H9 (cell line): ENCODE data around the gene ARHGAP26. TPM values are rescaled to one million over a fixed set of nuclear protein-coding genes. Genes with fewer than 3 reads are reported as not detected.

Source experiments
- DNase-seq: peaks from one replicate; pipeline ENCODE4 v3.0.0-alpha.2; 2017
- H2AFZ ChIP-seq: one replicate; pipeline ENCODE4 v1.6.1; 2013; ENCODE audit warnings: mild to moderate bottlenecking, low read length, control low read depth, moderate library complexity
- H2AK5ac ChIP-seq: 2 replicates; pipeline ENCODE4 v1.6.1; 2013; ENCODE audit warnings: low read length, control low read depth, mixed read lengths; ENCODE audit not compliant: insufficient read length
- H2BK120ac ChIP-seq: one replicate; pipeline ENCODE4 v1.6.1; 2013; ENCODE audit warnings: low read depth, mild to moderate bottlenecking, low read length, control low read depth, inconsistent platforms; ENCODE audit not compliant: poor library complexity, severe bottlenecking
- H2BK12ac ChIP-seq: 2 replicates; pipeline ENCODE4 v1.6.1; 2013; ENCODE audit warnings: low read length, control low read depth, mixed read lengths, low read depth; ENCODE audit not compliant: insufficient read length
- H2BK15ac ChIP-seq: 2 replicates; pipeline ENCODE4 v1.6.1; 2013; ENCODE audit warnings: low read depth, low read length, control low read depth
- H2BK20ac ChIP-seq: one replicate; pipeline ENCODE4 v1.6.1; 2013; ENCODE audit warnings: low read depth, mild to moderate bottlenecking, low read length, control low read depth, inconsistent platforms; ENCODE audit not compliant: poor library complexity, severe bottlenecking
- H2BK5ac ChIP-seq: 2 replicates; pipeline ENCODE4 v1.6.1; 2013; ENCODE audit warnings: low read length, control low read depth, mixed read lengths; ENCODE audit not compliant: insufficient read length
- H3K14ac ChIP-seq: 2 replicates; pipeline ENCODE4 v1.6.1; 2013; ENCODE audit warnings: low read length, control low read depth; ENCODE audit not compliant: insufficient read depth
- H3K18ac ChIP-seq: 2 replicates; pipeline ENCODE4 v1.6.1; 2013; ENCODE audit warnings: low read depth, mild to moderate bottlenecking, mixed read lengths, low read length, control low read depth; ENCODE audit not compliant: insufficient read length
- H3K23ac ChIP-seq: 2 replicates; pipeline ENCODE4 v1.6.1; 2013; ENCODE audit warnings: low read length, control low read depth, mixed read lengths, low read depth; ENCODE audit not compliant: insufficient read length
- H3K23me2 ChIP-seq: 2 replicates; pipeline ENCODE4 v1.6.1; 2013; ENCODE audit warnings: low read depth, mild to moderate bottlenecking, mixed read lengths, low read length, control low read depth; ENCODE audit not compliant: insufficient read length, poor library complexity, severe bottlenecking
- H3K27ac ChIP-seq: 2 replicates; pipeline ENCODE4 v1.5.1; 2013; ENCODE audit warnings: low read length, control low read depth, mixed read lengths, low read depth; ENCODE audit not compliant: insufficient read length
- H3K27me3 ChIP-seq: 2 replicates; pipeline ENCODE4 v1.6.1; 2013; ENCODE audit warnings: low read length, control low read depth, inconsistent platforms; ENCODE audit not compliant: insufficient read depth
- H3K4ac ChIP-seq: 2 replicates; pipeline ENCODE4 v1.6.1; 2013; ENCODE audit warnings: low read depth, mild to moderate bottlenecking, control low read depth, inconsistent platforms, low read length, moderate library complexity
- H3K4me1 ChIP-seq: 2 replicates; pipeline ENCODE4 v1.6.1; 2013; ENCODE audit warnings: low read length, control low read depth, inconsistent platforms; ENCODE audit not compliant: insufficient read depth
- H3K4me2 ChIP-seq: 2 replicates; pipeline ENCODE4 v1.6.1; 2013; ENCODE audit warnings: low read length, control low read depth, mixed read lengths; ENCODE audit not compliant: insufficient read length, insufficient read depth
- H3K56ac ChIP-seq: 2 replicates; pipeline ENCODE4 v1.6.1; 2013; ENCODE audit warnings: low read depth, mild to moderate bottlenecking, mixed read lengths, low read length, control low read depth; ENCODE audit not compliant: insufficient read length
- H3K79me1 ChIP-seq: 2 replicates; pipeline ENCODE4 v1.6.1; 2013; ENCODE audit warnings: low read depth, mild to moderate bottlenecking, moderate library complexity, low read length, control low read depth, inconsistent platforms; ENCODE audit not compliant: insufficient read depth, poor library complexity, severe bottlenecking
- H3K79me2 ChIP-seq: 2 replicates; pipeline ENCODE4 v1.6.1; 2013; ENCODE audit warnings: low read length, control low read depth, inconsistent platforms; ENCODE audit not compliant: insufficient read depth
- H3K9ac ChIP-seq: 2 replicates; pipeline ENCODE4 v1.6.1; 2013; ENCODE audit warnings: low read length, control low read depth, mixed read lengths; ENCODE audit not compliant: insufficient read length; ENCODE audit errors: extremely low read depth
- H3K9me3 ChIP-seq: one replicate; pipeline ENCODE4 v1.6.1; 2013; ENCODE audit warnings: low read depth, low read length, inconsistent platforms; ENCODE audit not compliant: control insufficient read depth
- H3T11ph ChIP-seq: one replicate; pipeline ENCODE4 v1.6.1; 2013; ENCODE audit warnings: mild to moderate bottlenecking, low read length, control low read depth, inconsistent platforms
- H4K20me1 ChIP-seq: one replicate; pipeline ENCODE4 v1.6.1; 2013; ENCODE audit not compliant: control insufficient read depth, insufficient read length, insufficient read depth
- H4K5ac ChIP-seq: 2 replicates; pipeline ENCODE4 v1.6.1; 2013; ENCODE audit warnings: low read depth, mild to moderate bottlenecking, mixed read lengths, low read length, control low read depth; ENCODE audit not compliant: insufficient read length
- H4K8ac ChIP-seq: replicated peaks from 2 replicates; pipeline ENCODE4 v1.6.1; 2013; ENCODE audit warnings: low read length, control low read depth, mixed read lengths, low read depth; ENCODE audit not compliant: insufficient read length
- H4K91ac ChIP-seq: 2 replicates; pipeline ENCODE4 v1.6.1; 2013; ENCODE audit warnings: low read depth, mild to moderate bottlenecking, moderate library complexity, mixed read lengths, low read length, control low read depth; ENCODE audit not compliant: insufficient read length
- H3K27ac Mint-ChIP-seq, 3 experiments: 2 replicates in 2 of 3; 3 replicates in 1 of 3; pipeline ENCODE4 v1.8.0; 2020 to 2021; ENCODE audit warnings: mixed read lengths in 3 of 3, mild to moderate bottlenecking in 1 of 3, moderate library complexity in 1 of 3
- H3K27me3 Mint-ChIP-seq: 2 replicates; pipeline ENCODE4 v1.8.0; 2021; ENCODE audit warnings: low read depth, mild to moderate bottlenecking, moderate library complexity, mixed read lengths
- H3K36me3 Mint-ChIP-seq, 3 experiments: 2 replicates in 2 of 3; 3 replicates in 1 of 3; pipeline ENCODE4 v1.8.0; 2020 to 2021; ENCODE audit warnings: low read depth in 3 of 3, mixed read lengths in 3 of 3; ENCODE audit not compliant: insufficient read depth in 1 of 3
- H3K4me1 Mint-ChIP-seq, 2 experiments: 2 replicates each; pipeline ENCODE4 v1.8.0; 2020; ENCODE audit warnings: mixed read lengths in 2 of 2
- H3K4me3 Mint-ChIP-seq, 2 experiments: 2 replicates in 1 of 2; 3 replicates in 1 of 2; pipeline ENCODE4 v1.8.0; 2020 to 2021; ENCODE audit warnings: mild to moderate bottlenecking in 2 of 2, mixed read lengths in 2 of 2, moderate library complexity in 1 of 2
- H3K9me3 Mint-ChIP-seq, 2 experiments: 2 replicates in 1 of 2; 3 replicates in 1 of 2; pipeline ENCODE4 v1.8.0; 2020; ENCODE audit warnings: mild to moderate bottlenecking in 2 of 2, mixed read lengths in 2 of 2, moderate library complexity in 1 of 2
- WGBS: extraction: QIAGEN DNeasy Blood & Tissue Kit; methylation state at CpG from one replicate; pipeline ENCODE4 v1.1.7; 2013; ENCODE audit warnings: missing lambda C conversion rate, low lambda C conversion rate, mixed read lengths; ENCODE audit not compliant: insufficient read length; ENCODE audit errors: extremely low coverage; 5-methylcytosine and 5-hydroxymethylcytosine counted together
- total RNA-seq: library from RNA; stranded (reverse); gene quantifications from 2 replicates; pipeline ENCODE4 v1.2.1, GENCODE V29; 2021
- TF ChIP-seq, protein P1 (sequence below): fragments of 200-600 bp; sonication (generic); conservative IDR thresholded peaks from 3 replicates; pipeline ENCODE4 v1.8.0; 2021; ENCODE audit warnings: antibody characterized with exemption, mild to moderate bottlenecking

ARHGAP26 gene
- total RNA-seq, 1 experiment from 2014 or later: 13.8 TPM

DNA sequence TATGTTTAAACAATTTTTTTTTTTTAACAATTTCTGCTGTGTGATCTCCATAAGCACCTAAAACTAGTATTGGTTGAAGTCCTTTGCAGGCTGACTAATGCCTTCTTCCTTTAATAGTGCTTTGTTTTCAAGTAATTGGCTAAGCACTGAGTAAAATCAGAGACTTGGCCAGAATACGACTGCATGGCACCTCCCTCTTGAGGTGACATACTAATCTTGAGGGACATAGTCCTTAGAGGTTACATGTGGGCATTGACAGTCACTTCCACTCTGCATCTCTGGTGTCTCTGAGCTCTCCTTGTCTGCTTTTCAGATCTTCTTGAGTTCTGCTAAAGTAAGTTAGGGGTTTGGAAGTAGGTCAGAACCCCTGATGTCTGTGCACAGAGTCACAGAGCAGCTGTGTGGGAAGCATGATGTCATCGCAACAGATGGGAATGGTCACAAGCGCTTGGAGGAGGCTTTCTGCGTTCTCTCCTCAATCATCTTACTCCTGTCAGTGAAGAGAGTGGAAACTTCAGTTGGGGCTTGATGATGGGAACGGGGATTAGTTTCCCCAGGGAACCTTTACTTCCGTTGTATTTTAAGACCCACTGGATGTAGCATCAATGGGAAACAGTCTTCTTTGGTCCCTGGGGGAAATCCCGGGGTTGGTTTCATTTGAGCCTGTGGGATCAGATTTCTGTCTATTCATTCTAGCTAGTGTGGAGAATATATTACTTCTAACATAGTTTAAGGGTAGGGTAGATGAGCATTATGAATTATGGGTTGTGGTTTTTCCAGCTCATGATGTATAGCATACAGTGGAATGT is 136.9 kb downstream of the ARHGAP26 start:
- no peak overlapping the region for H3K23ac ChIP-seq
- H3K79me1 ChIP-seq: no peaks in the 10 kb centered on the region
- Mint-ChIP-seq H3K4me3 (no peak overlapping the region), H3K4me1 (peaks cover 14 to 19% of the 10 kb centered on the region in 2 experiments), H3K36me3 (peaks cover 29 to 54% (median 41%) of the 10 kb centered on the region in 3 experiments), H3K9me3 (no peaks in the 10 kb centered on the region), H3K27me3 (no peaks in the 10 kb centered on the region), H3K27ac (no peak overlapping the region; a peak in 1 of 7 replicates)
- no peak overlapping the region for H4K8ac ChIP-seq
- 0 out of 2 replicates have a peak overlapping the region, but pooled peaks have one; percentile 54 for H2BK15ac ChIP-seq
- no peaks in the 10 kb centered on the region for H3K79me2 ChIP-seq
- H3K14ac ChIP-seq: no peak overlapping the region
- no peak overlapping the region for H2BK5ac ChIP-seq
- no peaks in the 10 kb centered on the region for H4K20me1 ChIP-seq
- peaks cover 2% of the 10 kb centered on the region; the same call in 1 of the 2 replicates for H3K4me1 ChIP-seq
- no peak overlapping the region for H2AFZ ChIP-seq
- no peak overlapping the region for H4K5ac ChIP-seq
- H3K27me3 ChIP-seq: no peaks in the 10 kb centered on the region
- H3K23me2 ChIP-seq: no peaks in the 10 kb centered on the region
- no peak overlapping the region for H4K91ac ChIP-seq
- no peak overlapping the region for H3K4me2 ChIP-seq
- no peak overlapping the region for H2AK5ac ChIP-seq
- no peak overlapping the region for H3K56ac ChIP-seq
- TF ChIP-seq, protein P1, sequence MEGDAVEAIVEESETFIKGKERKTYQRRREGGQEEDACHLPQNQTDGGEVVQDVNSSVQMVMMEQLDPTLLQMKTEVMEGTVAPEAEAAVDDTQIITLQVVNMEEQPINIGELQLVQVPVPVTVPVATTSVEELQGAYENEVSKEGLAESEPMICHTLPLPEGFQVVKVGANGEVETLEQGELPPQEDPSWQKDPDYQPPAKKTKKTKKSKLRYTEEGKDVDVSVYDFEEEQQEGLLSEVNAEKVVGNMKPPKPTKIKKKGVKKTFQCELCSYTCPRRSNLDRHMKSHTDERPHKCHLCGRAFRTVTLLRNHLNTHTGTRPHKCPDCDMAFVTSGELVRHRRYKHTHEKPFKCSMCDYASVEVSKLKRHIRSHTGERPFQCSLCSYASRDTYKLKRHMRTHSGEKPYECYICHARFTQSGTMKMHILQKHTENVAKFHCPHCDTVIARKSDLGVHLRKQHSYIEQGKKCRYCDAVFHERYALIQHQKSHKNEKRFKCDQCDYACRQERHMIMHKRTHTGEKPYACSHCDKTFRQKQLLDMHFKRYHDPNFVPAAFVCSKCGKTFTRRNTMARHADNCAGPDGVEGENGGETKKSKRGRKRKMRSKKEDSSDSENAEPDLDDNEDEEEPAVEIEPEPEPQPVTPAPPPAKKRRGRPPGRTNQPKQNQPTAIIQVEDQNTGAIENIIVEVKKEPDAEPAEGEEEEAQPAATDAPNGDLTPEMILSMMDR: no peak
- no peak overlapping the region for H2BK120ac ChIP-seq
- no peak overlapping the region for H3K18ac ChIP-seq
- no peak overlapping the region for H3T11ph ChIP-seq
- DNase-seq: no peak
- H2BK12ac ChIP-seq: no peak overlapping the region
- no peaks in the 10 kb centered on the region for H3K9me3 ChIP-seq
- no peak overlapping the region for H3K27ac ChIP-seq
- no peak overlapping the region for H3K4ac ChIP-seq
- H3K9ac ChIP-seq: no peak overlapping the region
- no CpG with 5 or more reads among the region's 7 CpGs for WGBS
- no peak overlapping the region for H2BK20ac ChIP-seq
